HPDE6-E6E7 (cell line): Measurements from ENCODE around the gene SLU7.
A peak's percentile ranks its signal among the peaks of the same experiment; 100 is the strongest.

ENCODE experiments used
- DNase-seq: peaks from one replicate; pipeline ENCODE4 v3.0.0; 2011; ENCODE audit warnings: missing footprints; ENCODE audit errors: extremely low spot score

The SLU7 gene

DNA sequence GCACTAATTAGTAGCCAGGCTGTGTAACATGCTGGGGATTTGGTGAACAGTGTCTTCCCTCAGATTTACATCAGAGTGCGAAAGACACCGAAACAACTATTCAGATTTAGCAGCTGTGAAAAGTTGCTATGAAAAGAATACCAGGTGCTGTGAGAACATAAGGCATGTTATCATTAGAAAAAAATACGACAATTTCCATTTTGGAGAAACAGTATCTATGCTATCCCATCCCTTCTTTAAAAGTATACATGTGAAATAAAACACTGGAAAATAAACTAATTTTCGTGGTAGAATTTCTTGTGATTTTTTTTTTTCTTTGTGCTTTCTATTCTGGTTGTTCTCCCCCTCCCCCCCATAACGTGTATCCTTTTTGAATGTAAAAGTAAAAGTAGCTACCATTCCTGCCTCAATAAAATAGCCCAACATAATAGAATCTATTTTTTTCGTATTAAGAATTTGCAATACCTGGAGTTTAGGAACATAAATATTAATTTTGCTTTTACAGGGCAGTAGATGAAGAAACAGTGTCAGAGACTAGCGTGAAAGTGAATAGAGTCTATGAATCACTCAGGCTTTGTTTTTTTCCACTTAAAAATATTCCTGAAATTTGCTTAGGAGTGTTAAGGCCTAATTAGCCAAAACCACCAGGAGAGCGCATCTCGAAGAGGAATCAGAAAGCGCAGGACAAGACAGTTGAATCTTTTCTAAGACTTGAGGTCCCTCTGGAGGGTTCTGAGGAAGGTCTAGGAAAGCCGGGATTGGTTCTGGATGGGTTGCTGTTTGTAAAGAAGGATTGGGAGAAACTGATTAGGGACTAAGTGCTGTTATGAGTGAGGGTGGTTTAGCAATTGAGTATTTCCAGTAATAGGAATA is 813 bp upstream of the SLU7 start:
- DNase-seq: no peak

DNA sequence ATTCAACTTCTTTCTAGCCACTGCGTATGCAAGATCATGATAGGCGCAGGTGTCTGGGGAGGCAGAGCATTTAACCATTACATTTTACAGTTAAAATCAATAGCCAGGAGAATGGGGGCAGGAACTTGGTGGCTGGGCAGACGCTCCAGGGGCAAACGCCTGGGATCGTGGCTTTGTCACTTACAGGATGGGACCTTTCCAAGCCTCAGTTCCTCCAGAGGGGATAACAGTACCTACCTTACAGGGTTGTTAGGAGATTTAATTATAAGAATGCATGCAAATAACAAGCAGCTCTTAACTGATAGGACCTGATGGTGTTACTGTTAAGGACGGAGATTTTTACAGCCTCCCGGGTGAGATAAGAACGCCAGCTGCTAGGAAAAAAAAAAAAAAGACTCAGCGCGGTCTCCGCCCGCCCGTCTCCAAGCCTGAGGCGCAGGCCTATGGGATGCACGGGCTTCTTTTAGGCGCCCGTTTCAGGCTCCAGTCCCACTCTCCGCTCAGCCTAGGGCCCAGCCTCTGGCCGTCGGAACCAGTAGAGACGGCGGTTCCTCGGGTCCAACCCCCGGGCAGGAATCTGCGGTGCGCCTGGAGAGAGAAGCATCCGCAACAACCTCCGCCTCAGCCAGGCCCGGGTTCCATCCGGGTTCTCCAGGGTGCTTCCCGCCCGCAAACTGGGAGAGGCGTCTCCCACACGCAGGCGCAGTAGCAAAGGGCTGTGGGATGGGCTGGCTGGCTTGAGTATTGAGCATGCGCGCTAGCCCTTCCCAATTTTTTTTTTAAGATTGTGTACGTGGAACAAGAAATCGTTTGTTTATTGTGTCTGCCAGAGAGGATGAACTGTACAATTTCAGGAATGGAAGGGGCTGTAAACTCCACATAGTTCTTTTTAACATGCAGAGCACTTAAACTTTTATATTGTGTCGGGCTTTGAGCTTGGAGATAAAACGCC is 19.2 kb downstream of the SLU7 start, which contains the start of gene FAM200C:
FAM200C (minus strand) TSS at position 653 of the 952 bp plus-strand sequence. CDS start 4,564 bp downstream, outside the sequence.
- DNase-seq: peak; percentile 99

DNA sequence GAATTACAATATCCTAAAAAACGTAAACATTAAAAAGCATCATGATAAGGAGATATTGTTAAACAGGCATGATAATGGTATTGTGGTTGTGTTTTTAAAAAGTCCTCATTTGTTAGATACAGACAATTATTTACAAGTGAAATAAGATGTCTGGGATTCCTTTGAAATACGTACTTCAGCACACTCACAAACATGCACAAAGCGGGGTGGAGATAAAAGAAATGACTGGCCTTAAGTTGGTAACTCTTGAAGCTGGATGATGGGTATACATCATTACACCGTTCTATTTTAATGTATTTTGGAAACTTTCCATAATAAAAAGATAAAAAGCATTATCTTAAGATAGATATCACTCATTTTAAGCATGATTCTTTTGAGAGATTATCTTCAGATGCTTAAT is 20.1 kb downstream of the SLU7 start:
- DNase-seq: no peak

- no peak for DNase-seq
These were observed 21.4 kb downstream of the SLU7 start for GRCh38 chr5:160397492-160397891.

DNA sequence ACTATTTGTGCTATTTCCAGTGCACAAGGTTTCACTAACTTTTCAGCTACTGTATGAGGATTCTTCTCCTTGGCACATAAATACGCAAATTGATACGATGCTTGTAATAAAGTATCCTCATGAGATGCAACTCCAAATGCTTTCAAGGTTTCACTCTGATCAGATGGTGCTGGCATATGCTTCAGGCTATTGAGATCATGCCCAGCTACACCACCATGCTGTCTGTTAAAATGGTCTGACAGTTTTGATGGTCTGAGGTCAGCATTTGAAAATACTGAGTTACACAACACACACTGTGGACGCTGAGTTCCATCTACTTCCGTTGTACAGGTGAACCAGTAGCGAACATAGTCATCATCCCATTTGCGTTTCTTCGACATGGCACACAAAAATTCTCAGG is 23.8 kb downstream of the SLU7 start:
- DNase-seq: no peak

- DNase-seq: no peak
These were observed 27.8 kb downstream of the SLU7 start for GRCh38 chr5:160390787-160391696.

DNA sequence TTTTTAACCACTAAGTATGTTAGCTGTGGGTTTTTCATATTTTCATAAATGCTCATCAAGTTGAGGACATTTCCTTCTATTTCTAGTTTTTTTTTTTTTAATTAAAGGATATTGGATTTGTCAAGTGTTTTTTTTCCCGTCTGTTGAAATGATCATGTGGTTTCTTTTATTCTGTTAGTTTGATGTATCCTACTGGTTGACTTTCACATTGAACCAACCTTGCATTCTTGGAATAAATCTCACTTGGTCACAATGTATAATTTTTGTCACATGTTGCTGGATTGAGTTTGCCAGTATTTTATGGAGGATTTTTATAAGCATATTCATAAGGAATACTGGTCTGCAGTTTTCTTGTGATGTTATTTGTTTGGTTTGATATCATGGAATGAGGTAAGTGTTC is 31.4 kb downstream of the SLU7 start:
- DNase-seq: no peak

DNA sequence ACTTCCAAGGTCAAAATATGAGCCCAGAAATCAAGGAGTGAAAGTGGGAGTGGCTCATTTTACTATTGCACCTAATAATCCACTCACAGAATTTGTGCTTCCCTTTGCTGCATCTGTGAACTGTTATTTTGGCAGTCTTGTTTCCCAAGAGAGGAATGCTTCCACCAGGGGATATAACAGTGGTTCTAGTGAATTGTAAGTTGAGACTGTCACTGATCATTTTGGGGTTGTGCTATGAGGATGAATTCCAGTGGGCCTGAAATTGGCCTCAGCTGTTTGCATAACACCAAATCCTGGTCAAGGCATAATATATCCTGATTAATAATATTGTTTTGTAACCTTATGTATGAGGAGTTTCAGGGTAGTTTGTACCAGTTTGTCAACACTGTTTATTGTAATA is 33.4 kb downstream of the SLU7 start:
- no peak for DNase-seq

- DNase-seq: no peak
These were observed 34.2 kb downstream of the SLU7 start for GRCh38 chr5:160384681-160385080.

DNA sequence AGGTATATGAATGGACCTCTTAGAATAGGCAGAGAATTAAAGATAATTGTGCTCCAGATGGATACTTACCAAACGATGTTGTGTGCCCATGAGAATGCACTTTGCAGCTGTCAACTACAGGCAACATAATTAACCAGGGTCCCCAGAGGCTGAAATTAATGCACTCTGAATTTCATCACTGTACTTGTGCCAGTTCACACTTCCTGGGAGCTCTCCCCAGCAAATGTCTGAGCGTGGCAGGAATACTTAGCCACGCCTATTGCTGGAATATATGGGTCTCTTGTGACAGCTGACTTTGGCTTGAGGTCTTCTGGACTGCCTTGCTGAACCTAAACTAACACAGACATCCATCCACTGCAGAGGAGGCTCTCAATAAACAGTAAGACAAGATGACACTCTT is 36.5 kb downstream of the SLU7 start:
- no peak for DNase-seq

DNA sequence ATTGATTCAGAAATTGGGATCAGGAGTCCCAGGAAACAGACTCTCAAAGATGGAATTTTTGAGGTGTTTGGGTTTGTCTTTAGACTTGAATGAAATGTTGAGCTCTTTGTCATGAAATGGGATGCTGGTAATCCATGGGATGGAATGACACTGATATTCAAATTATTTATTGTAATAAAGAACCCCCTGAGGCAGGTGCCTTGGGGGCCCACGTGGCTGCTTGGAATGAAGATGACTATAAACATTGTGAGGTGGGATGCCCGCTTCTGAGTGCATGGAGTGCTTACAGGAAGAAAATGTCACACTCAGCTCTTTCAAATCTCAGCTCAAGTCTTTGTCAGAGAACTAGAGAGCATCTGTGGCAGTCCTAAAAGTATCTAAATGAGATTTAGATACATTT is 38.8 kb downstream of the SLU7 start:
- DNase-seq: no peak

DNA sequence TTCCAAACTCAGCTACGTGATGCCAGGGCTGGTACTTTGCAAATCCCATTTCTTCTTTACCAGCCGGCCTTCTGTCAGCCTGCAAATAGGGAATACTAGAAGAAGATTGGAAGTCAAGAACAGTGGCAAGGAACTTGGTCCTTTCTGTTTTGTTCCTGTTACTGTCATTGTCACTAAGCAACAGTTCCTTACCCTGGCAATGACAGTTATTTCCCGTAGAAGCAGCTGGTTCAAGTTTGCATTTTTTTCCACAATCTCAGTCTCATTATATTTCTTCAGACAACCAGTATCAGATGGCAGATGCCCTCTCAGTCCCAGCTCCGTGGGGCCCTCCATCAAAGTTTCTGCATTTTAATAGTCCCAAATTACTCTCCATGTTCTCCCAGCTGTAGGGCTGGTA is 39.4 kb downstream of the SLU7 start:
- DNase-seq: no peak

GRCh38 chr5:160378330-160378729 is 40.6 kb downstream of the SLU7 start:
- no peak for DNase-seq

- no peak for DNase-seq
These were observed 41.2 kb downstream of the SLU7 start for GRCh38 chr5:160377651-160378050.

DNA sequence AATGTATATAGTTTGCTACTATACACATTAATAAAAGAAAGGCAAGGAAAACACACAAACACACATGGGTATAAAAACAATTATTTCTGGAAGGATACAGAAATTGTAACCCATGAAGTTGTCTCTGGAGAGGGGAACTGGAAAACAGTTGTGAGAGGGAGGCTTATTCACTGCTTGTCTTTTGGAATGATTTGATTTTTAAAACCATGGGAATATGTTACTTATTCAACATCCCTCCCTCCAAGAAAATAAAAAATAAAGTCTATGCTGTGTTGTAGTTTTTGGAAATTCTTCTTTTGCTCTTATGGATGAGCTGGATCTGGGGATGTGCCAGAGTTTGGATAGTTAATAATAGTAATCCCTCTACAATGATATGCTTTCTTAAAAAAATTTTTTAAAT is 42.5 kb downstream of the SLU7 start:
- DNase-seq: no peak

GRCh38 chr5:160375701-160376100 is 43.2 kb downstream of the SLU7 start:
- no peak for DNase-seq

- no peak for DNase-seq
These were observed 43.7 kb downstream of the SLU7 start for GRCh38 chr5:160375166-160375565.

- no peak for DNase-seq
These were observed 47.6 kb downstream of the SLU7 start for GRCh38 chr5:160371294-160371693.

GRCh38 chr5:160370713-160371034 is 48.2 kb downstream of the SLU7 start:
- no peak for DNase-seq

GRCh38 chr5:160369990-160370712 is 48.7 kb downstream of the SLU7 start, which contains the start of gene C1QTNF2:
TSS of gene C1QTNF2 (minus strand) at chr5:160370626. CDS start at chr5:160355011, 15,615 bp downstream.
- peak; percentile 43 for DNase-seq

DNA sequence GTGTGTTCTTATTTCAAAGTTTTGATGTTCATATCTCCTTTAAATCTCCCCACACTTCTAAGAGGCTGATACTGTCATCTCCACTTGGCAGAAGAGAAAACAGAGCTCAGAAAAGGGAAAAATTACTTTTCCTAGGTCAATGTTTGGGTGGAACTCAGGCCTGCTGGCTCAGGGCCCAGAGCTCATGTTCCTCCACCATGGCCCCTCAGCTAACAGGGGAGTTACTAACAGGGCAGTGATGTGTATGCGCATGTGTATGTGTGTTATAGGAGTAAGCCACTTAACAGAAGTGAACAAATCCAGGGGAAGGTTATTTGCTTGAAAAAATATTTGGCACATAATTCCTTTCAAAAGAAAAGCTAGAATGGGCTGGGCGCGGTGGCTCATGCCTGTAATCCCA is 51.0 kb downstream of the SLU7 start:
- DNase-seq: no peak
